SK-N-SH (cell line): ENCODE measurements around the gene LIMA1.

Experiments used
- EP300 ChIP-seq, 2 experiments: IDR thresholded peaks; 2 replicates each; pipeline versions ENCODE4 v1.4.0 to v1.6.1; 2012; ENCODE audit warnings: borderline replicate concordance in 1 of 2, low read depth in 1 of 2, low read length in 1 of 2
- EZH2phosphoT487 ChIP-seq: fragments of 200-600 bp; sonication (generic); IDR thresholded peaks from 2 replicates; pipeline ENCODE4 v1.6.1; 2017; ENCODE audit warnings: low read depth, mixed run types, mild to moderate bottlenecking, antibody characterized with exemption, moderate library complexity, borderline replicate concordance
- GABPA ChIP-seq: IDR thresholded peaks from 2 replicates; pipeline ENCODE4 v1.4.0; 2012; ENCODE audit warnings: low read depth, mild to moderate bottlenecking
- JUND ChIP-seq: IDR thresholded peaks from 2 replicates; pipeline ENCODE4 v1.4.0; 2012
- MXI1 ChIP-seq: IDR thresholded peaks from 2 replicates; pipeline ENCODE4 v1.6.1; 2012; ENCODE audit warnings: mild to moderate bottlenecking, low read depth, low read length, improper control_type of control experiment
- NFIC ChIP-seq: IDR thresholded peaks from 2 replicates; pipeline ENCODE4 v1.4.0; 2012; ENCODE audit warnings: borderline replicate concordance
- POLR2AphosphoS5 ChIP-seq: IDR thresholded peaks from 2 replicates; pipeline ENCODE4 v1.6.1; 2012; ENCODE audit warnings: low read depth, low read length
- RAD21 ChIP-seq: IDR thresholded peaks from 2 replicates; pipeline ENCODE4 v1.6.1; 2012; ENCODE audit warnings: mild to moderate bottlenecking, low read length
- RFX5 ChIP-seq: IDR thresholded peaks from 2 replicates; pipeline ENCODE4 v1.6.1; 2012; ENCODE audit warnings: mild to moderate bottlenecking, improper control_type of control experiment, low read length
- SIN3A ChIP-seq: IDR thresholded peaks from 2 replicates; pipeline ENCODE4 v1.6.1; 2012; ENCODE audit warnings: low read depth, mild to moderate bottlenecking, low read length, moderate library complexity, borderline replicate concordance
- TCF12 ChIP-seq: IDR thresholded peaks from 2 replicates; pipeline ENCODE4 v1.4.0; 2012
- TF ChIP-seq, protein P1 (sequence below): fragments of 200-600 bp; sonication (generic); IDR thresholded peaks from 2 replicates; pipeline ENCODE4 v1.6.1; 2017; ENCODE audit warnings: antibody characterized with exemption, mild to moderate bottlenecking, moderate library complexity
- TF ChIP-seq, protein P2 (sequence below): fragments of 150-350 bp; IDR thresholded peaks from 2 replicates; pipeline ENCODE4 v1.6.1; 2017; ENCODE audit warnings: antibody characterized with exemption, low read length, low read depth, borderline replicate concordance
- TF ChIP-seq, protein P3 (sequence below): IDR thresholded peaks from 2 replicates; pipeline ENCODE4 v1.4.0; 2012; ENCODE audit warnings: low read depth, borderline replicate concordance

DNA sequence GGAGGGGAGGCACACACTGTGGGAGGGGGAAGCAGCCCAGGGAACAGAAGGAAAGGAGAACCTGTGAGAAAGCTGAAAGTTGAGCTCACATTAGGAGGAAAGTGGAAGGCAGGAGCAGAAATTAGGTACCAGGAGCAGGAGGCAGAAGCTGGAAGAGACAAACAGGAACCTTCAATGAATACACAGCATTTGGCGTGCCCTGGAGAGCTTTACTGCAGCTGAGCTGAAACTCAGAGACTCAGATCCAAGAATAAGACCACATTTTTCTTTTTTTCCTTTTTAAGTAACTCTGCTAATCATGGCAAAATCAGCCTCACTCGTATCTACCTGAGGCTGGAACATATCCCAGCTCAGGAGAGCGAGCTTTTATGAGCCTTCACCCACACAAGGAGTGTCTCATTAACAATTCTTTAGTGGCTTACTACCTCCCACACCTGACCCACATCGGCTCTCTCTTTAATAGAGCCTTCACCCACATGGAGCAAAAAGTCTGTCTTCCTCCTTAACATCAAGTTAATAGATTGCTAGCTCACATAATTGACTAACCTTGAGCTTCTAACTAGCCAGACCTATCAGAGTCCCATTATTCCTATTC, 97.9 kb downstream of the LIMA1 start:
- TF ChIP-seq, protein P1, sequence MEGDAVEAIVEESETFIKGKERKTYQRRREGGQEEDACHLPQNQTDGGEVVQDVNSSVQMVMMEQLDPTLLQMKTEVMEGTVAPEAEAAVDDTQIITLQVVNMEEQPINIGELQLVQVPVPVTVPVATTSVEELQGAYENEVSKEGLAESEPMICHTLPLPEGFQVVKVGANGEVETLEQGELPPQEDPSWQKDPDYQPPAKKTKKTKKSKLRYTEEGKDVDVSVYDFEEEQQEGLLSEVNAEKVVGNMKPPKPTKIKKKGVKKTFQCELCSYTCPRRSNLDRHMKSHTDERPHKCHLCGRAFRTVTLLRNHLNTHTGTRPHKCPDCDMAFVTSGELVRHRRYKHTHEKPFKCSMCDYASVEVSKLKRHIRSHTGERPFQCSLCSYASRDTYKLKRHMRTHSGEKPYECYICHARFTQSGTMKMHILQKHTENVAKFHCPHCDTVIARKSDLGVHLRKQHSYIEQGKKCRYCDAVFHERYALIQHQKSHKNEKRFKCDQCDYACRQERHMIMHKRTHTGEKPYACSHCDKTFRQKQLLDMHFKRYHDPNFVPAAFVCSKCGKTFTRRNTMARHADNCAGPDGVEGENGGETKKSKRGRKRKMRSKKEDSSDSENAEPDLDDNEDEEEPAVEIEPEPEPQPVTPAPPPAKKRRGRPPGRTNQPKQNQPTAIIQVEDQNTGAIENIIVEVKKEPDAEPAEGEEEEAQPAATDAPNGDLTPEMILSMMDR = no peak
- TF ChIP-seq, protein P2, sequence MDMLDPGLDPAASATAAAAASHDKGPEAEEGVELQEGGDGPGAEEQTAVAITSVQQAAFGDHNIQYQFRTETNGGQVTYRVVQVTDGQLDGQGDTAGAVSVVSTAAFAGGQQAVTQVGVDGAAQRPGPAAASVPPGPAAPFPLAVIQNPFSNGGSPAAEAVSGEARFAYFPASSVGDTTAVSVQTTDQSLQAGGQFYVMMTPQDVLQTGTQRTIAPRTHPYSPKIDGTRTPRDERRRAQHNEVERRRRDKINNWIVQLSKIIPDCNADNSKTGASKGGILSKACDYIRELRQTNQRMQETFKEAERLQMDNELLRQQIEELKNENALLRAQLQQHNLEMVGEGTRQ = no peak
- no peak for TF ChIP-seq EZH2phosphoT487
- TF ChIP-seq JUND = no peak
- no peak for TF ChIP-seq EP300 (IDR thresholded peaks at IDR 0.05; ENCODE audit: borderline replicate concordance in 1 of 2, low read depth in 1 of 2, low read length in 1 of 2)
- TF ChIP-seq TCF12 = no peak
- no peak for TF ChIP-seq POLR2AphosphoS5
- TF ChIP-seq MXI1 = no peak
- TF ChIP-seq RAD21 = no peak
- TF ChIP-seq, protein P3, sequence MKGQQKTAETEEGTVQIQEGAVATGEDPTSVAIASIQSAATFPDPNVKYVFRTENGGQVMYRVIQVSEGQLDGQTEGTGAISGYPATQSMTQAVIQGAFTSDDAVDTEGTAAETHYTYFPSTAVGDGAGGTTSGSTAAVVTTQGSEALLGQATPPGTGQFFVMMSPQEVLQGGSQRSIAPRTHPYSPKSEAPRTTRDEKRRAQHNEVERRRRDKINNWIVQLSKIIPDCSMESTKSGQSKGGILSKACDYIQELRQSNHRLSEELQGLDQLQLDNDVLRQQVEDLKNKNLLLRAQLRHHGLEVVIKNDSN = no peak
- no peak for TF ChIP-seq RFX5
- TF ChIP-seq GABPA = no peak
- TF ChIP-seq NFIC = no peak
- no peak for TF ChIP-seq SIN3A
